Breast epithelium (tissue), 4 donors: ENCODE results near the gene ADARB2. TPM values are rescaled to one million over a fixed set of nuclear protein-coding genes. Genes with fewer than 3 reads are reported as not detected.

Experiments
- DNase-seq, 2 donors: peaks; one replicate each; pipeline ENCODE4 v3.0.0-alpha.2; 2019; ENCODE audit warnings: low spot score in 2 of 2
- H3K27ac ChIP-seq, 2 donors: fragments of 200-600 bp; sonication (generic) in 1 of 2; one replicate each; pipeline ENCODE4 v1.5.1; 2016 to 2019; ENCODE audit warnings: mild to moderate bottlenecking in 1 of 2
- H3K27me3 ChIP-seq, 2 donors: fragments of 200-600 bp; sonication (generic) in 1 of 2; one replicate each; pipeline versions ENCODE4 v1.5.1 to v1.6.0; 2017 to 2019; ENCODE audit warnings: control low read depth in 1 of 2, mild to moderate bottlenecking in 1 of 2
- H3K36me3 ChIP-seq: fragments of 200-600 bp; one replicate; pipeline ENCODE4 v1.5.1; 2019
- H3K4me1 ChIP-seq, 2 donors: fragments of 200-600 bp; sonication (generic); one replicate each; pipeline ENCODE4 v1.5.1; 2016 to 2019; ENCODE audit warnings: control low read depth in 1 of 2
- H3K4me3 ChIP-seq, 3 donors: fragments of 200-600 bp; sonication (generic); 1 replicate in 2 of 3; 2 replicates in 1 of 3; pipeline ENCODE4 v1.5.1; 2016 to 2019; ENCODE audit warnings: mild to moderate bottlenecking in 3 of 3, moderate library complexity in 2 of 3
- H3K9me3 ChIP-seq, 2 donors: fragments of 200-600 bp; sonication (generic) in 1 of 2; one replicate each; pipeline ENCODE4 v1.5.1; 2016 to 2019; ENCODE audit warnings: control low read depth in 1 of 2
- POLR2A ChIP-seq: fragments of 450-650 bp; IDR thresholded peaks from one replicate; pipeline ENCODE4 v1.6.1; 2016; ENCODE audit warnings: antibody characterized with exemption, mild to moderate bottlenecking, moderate library complexity
- POLR2AphosphoS5 ChIP-seq, 3 donors: sonication (generic); formaldehyde crosslinking; IDR thresholded peaks; one replicate each; pipeline ENCODE4 v1.6.1; 2017; ENCODE audit warnings: antibody characterized with exemption in 3 of 3
- intact Hi-C: fragments of 100-400 bp; cut with DNase I; formaldehyde crosslinking; loops from one replicate; pipeline ENCODE4 v1.15.1; 2023; ENCODE audit warnings: low total_unique reads
- total RNA-seq, 3 donors: library from RNA; depleted of rRNA; stranded (reverse); fragments of >200 nt; gene quantifications; one replicate each; pipeline ENCODE4 v1.1.0, GENCODE V29; 2016
- TF ChIP-seq, protein P1 (sequence below), 3 donors: fragments of 450-650 bp; IDR thresholded peaks; one replicate each; pipeline ENCODE4 v1.5.1; 2016 to 2017; ENCODE audit warnings: antibody characterized with exemption in 3 of 3, mild to moderate bottlenecking in 3 of 3, moderate library complexity in 3 of 3

ADARB2 gene
- total RNA-seq, 3 donors from 2014 or later = 0.32 to 3.9 (median 2.0) TPM

DNA sequence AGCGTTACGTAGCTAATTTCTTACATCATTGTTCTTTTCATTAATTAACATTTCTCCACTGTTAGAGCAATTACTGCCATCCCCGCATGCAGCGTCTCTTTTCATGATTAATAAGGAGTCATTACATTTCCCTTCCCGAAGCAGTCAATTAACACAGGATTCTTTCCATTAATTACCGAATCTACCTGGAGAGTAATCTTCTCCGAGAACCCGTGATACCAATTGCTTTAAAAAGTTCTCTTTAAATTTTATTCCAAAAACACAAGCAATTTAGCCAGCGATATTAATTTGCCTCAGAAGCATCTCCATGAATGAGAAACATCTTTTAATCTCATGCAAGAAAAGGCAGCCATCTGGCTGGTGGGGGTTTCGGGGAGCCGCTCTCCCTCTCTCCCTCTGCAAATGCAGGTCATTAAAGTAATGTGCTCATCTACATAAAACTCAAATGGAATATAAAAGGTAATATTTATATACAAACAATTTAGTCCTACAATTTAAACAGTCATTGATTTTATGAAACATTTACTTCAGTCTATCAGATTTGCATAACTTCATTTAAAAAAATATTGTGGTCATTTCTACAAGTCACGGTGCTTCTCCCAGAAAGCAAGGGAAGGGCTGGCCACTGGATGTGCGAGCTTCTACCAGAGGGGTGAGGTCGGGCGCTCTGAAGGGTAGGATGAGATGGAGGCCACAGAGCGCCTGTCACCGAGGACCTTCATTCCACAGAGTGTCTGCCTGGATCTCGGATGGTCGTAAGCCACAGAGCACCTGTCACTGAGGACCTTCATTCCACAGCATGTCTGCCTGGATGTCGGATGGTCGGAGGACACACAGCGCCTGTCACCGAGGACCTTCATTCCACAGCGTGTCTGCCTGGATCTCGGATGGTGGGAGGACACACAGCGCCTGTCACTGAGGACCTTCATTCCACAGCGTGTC lies 536.2 kb downstream of the ADARB2 start:
- peaks cover 0 to 11% of the 10 kb centered on the region in 2 donors for H3K27me3 ChIP-seq
- no peaks in the 10 kb centered on the region for H3K9me3 ChIP-seq
- no peak for DNase-seq
- no peak for TF ChIP-seq POLR2A
- TF ChIP-seq, protein P1, sequence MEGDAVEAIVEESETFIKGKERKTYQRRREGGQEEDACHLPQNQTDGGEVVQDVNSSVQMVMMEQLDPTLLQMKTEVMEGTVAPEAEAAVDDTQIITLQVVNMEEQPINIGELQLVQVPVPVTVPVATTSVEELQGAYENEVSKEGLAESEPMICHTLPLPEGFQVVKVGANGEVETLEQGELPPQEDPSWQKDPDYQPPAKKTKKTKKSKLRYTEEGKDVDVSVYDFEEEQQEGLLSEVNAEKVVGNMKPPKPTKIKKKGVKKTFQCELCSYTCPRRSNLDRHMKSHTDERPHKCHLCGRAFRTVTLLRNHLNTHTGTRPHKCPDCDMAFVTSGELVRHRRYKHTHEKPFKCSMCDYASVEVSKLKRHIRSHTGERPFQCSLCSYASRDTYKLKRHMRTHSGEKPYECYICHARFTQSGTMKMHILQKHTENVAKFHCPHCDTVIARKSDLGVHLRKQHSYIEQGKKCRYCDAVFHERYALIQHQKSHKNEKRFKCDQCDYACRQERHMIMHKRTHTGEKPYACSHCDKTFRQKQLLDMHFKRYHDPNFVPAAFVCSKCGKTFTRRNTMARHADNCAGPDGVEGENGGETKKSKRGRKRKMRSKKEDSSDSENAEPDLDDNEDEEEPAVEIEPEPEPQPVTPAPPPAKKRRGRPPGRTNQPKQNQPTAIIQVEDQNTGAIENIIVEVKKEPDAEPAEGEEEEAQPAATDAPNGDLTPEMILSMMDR (IDR thresholded peaks at IDR 0.05) = no peak
- no peak for TF ChIP-seq POLR2AphosphoS5 (IDR thresholded peaks at IDR 0.05)
- no peaks in the 10 kb centered on the region for H3K36me3 ChIP-seq
- no peak overlapping the region for H3K4me3 ChIP-seq
- H3K27ac ChIP-seq = no peak overlapping the region
- intact Hi-C loops = no loop called here
- no peaks in the 10 kb centered on the region for H3K4me1 ChIP-seq

DNA sequence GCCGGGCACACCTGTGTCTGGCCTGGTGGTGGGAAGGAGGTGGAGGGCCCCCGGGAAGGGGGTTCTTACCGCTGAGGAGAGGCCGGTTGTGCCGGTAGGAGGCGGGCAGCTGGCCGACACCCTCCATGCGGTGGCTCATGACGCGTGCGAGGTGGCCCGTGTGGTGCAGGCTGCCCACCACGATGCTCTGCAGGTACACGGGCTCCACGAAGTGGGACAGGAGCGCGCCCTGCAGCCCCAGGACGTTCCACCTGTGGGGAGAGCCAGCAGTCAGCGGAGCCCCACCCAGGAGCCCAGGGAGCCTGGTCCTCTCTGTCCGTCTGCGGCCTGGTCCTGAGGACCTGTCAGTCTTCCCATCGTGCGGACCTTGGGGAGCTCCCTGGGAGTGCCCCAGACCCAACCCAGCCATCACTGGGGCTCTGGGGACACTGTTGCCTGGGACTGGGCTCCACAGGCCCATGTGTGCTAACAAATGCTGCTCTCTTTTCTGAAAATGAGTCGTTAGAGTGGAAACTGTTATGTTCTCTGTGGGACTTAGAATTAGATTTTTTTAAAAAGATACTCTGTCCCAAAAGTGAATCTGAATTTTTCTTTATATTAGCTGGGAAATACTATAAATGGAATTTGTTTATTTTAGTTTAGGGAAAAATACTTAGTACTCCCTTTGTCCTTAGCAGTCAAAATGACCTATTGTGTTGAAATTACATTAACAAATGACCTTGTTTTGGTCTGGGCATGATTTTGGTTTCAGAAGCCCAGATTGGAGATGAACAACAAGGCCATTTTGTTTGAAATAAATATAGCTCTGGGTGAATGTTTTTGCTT lies 537.2 kb downstream of the ADARB2 start:
- no peak for DNase-seq
- H3K27ac ChIP-seq = no peak overlapping the region

DNA sequence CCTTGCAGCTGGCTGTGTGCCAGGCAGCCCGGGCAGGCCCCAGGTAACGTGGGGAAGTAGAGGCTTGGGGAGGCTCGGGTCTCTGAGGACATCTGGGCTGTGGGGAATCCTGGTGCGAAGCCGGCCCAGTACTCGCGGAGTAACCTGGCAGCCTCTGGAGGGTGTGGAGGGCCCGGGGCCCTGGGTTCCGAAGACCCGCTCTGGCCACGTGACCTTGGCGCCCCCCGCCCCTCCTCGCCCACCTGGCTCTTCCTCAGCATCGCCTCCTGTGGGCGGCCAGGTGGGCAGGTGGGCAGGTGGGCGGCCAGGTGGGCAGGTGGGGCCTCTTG lies 538.0 kb downstream of the ADARB2 start:
- H3K27ac ChIP-seq = no peak overlapping the region
- intact Hi-C loops = no loop called here
- TF ChIP-seq, protein P1 (IDR thresholded peaks at IDR 0.05) = no peak
- TF ChIP-seq POLR2AphosphoS5 (IDR thresholded peaks at IDR 0.05) (no peak), POLR2A (no peak)
- DNase-seq = no peak
- no peaks in the 10 kb centered on the region for H3K9me3 ChIP-seq
- H3K4me3 ChIP-seq = no peak overlapping the region
- H3K4me1 ChIP-seq = no peaks in the 10 kb centered on the region
- peaks cover 0 to 11% of the 10 kb centered on the region in 2 donors for H3K27me3 ChIP-seq
- no peaks in the 10 kb centered on the region for H3K36me3 ChIP-seq

More for the DNA sequence above, 537.2 kb downstream of the ADARB2 start:
- no peaks in the 10 kb centered on the region for H3K4me1 ChIP-seq
- H3K4me3 ChIP-seq = no peak overlapping the region
- H3K36me3 ChIP-seq = no peaks in the 10 kb centered on the region
- H3K27me3 ChIP-seq = peaks cover 0 to 11% of the 10 kb centered on the region in 2 donors
- no peaks in the 10 kb centered on the region for H3K9me3 ChIP-seq
- TF ChIP-seq, protein P1 (IDR thresholded peaks at IDR 0.05) = no peak
- TF ChIP-seq POLR2AphosphoS5 (IDR thresholded peaks at IDR 0.05) = no peak
- no peak for TF ChIP-seq POLR2A
- intact Hi-C loops = no loop called here

DNA sequence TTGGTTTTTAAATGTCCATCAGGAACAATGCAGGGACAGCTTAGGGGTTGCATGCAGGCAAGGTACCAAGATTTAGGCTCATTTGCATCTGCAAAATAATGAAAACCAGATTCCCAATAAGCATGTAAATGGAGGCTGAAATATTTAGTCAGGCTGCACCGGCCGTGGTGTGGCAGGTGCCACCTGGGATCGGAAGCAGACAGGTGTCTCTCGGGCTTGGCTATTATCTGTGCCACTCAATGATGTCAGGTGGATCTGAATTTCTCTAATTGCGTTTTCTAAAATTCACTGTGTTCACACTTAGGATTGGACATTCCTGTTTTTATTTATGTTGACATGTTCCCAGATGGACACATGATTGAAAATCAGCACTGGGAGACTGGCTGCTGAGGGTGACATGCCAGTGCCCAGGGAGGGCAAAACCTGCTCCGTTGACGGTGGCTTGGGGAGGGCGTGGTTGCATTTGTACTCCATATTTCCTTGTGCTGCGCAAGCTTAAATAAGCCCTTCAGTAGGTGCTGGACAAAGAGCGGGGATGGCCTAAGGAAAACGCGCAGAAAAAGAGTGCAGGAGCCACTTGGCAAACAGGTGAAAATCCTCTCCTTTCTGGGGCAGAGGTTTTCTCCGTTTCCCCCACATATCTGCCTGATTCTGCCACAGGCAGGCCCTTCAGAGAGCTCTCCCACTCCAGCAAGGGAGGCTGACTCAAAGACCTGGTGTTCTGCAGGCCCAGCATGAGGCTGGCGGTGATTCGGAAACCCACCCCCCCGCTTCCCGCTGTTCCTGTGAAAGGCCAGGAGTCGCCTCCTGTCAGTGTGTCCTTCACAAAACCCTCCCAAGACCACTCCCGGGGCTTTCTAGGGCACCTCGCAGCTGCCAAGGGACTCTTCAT lies 538.6 kb downstream of the ADARB2 start:
- DNase-seq = peak in 1 of 2 donors; percentile 37
- H3K9me3 ChIP-seq = no peaks in the 10 kb centered on the region
- H3K4me1 ChIP-seq = no peaks in the 10 kb centered on the region
- H3K4me3 ChIP-seq = no peak overlapping the region
- H3K27me3 ChIP-seq = peaks cover 0 to 11% of the 10 kb centered on the region in 2 donors
- intact Hi-C loops = no loop called here
- no peaks in the 10 kb centered on the region for H3K36me3 ChIP-seq
- H3K27ac ChIP-seq = no peak overlapping the region
- TF ChIP-seq POLR2AphosphoS5 (IDR thresholded peaks at IDR 0.05) (no peak), POLR2A (no peak)
- TF ChIP-seq, protein P1 (IDR thresholded peaks at IDR 0.05) = no peak
